Panc1 (cell line): ENCODE data around the gene TMEM168. TPM values are rescaled to one million over a fixed set of nuclear protein-coding genes. Genes with fewer than 3 reads are reported as not detected.

Source experiments
- ATAC-seq: fragments of 200-7000 bp; cut with Tn5 transposase; 2 replicates; pipeline ENCODE4 v1.9.1; 2020; ENCODE audit warnings: mild to moderate bottlenecking, moderate library complexity
- BruUV-seq: library from RNA; stranded (reverse); fragments of 400-500 nt; replicated peaks from 2 replicates; lab custom pipeline; 2021; lab: Mats Ljungman, UMichigan
- CTCF ChIA-PET: fragments of 300-600 bp; sonication (Branson Sonifier 250); formaldehyde crosslinking; loops from one replicate; lab custom pipeline; 2022; ENCODE audit warnings: antibody characterized with exemption; lab: Charles Lee
- POLR2A ChIA-PET: fragments of 300-600 bp; sonication (Branson Sonifier 250); formaldehyde crosslinking; loops from one replicate; lab custom pipeline; 2022; ENCODE audit warnings: antibody characterized with exemption; lab: Charles Lee
- DNase-seq: peaks from one replicate; pipeline ENCODE4 v3.0.0-alpha.2; 2010; ENCODE audit warnings: low read depth, low spot score
- H3K27ac ChIP-seq: 2 replicates; pipeline ENCODE4 v1.5.1; 2011; ENCODE audit warnings: mild to moderate bottlenecking, low read length, inconsistent platforms
- H3K27me3 ChIP-seq: fragments of 200-500 bp; sonication (Bioruptor generic); 2 replicates; pipeline ENCODE4 v1.6.0; 2014; ENCODE audit warnings: low read length, inconsistent platforms; ENCODE audit not compliant: control insufficient read depth, insufficient read depth
- H3K36me3 ChIP-seq: fragments of 200-500 bp; sonication (Bioruptor generic); 2 replicates; pipeline ENCODE4 v1.5.1; 2014; ENCODE audit warnings: inconsistent platforms, mild to moderate bottlenecking, low read length, moderate library complexity; ENCODE audit not compliant: control insufficient read depth, insufficient read depth
- H3K4me1 ChIP-seq: 2 replicates; pipeline ENCODE4 v1.5.1; 2011; ENCODE audit warnings: inconsistent platforms, mild to moderate bottlenecking, low read length, moderate library complexity; ENCODE audit not compliant: control insufficient read depth, insufficient read depth
- H3K4me3 ChIP-seq, 2 experiments: 2 replicates each; pipeline ENCODE4 v1.5.1; 2011 to 2012; ENCODE audit warnings: low read depth in 2 of 2, low read length in 2 of 2, mild to moderate bottlenecking in 2 of 2, inconsistent platforms in 1 of 2, moderate library complexity in 1 of 2
- H3K9me3 ChIP-seq: fragments of 200-500 bp; sonication (Bioruptor generic); 2 replicates; pipeline ENCODE4 v1.5.1; 2014; ENCODE audit warnings: low read depth, mild to moderate bottlenecking, inconsistent platforms, low read length, moderate library complexity; ENCODE audit not compliant: control insufficient read depth, insufficient read depth
- POLR2AphosphoS5 ChIP-seq: IDR thresholded peaks from 2 replicates; pipeline ENCODE4 v1.6.1; 2012; ENCODE audit warnings: mild to moderate bottlenecking, low read depth, low read length, moderate library complexity
- SIN3A ChIP-seq: IDR thresholded peaks from 2 replicates; pipeline ENCODE4 v1.6.1; 2012; ENCODE audit warnings: low read depth, mild to moderate bottlenecking, low read length, moderate library complexity, borderline replicate concordance; ENCODE audit not compliant: insufficient read depth
- TCF7L2 ChIP-seq: IDR thresholded peaks from 2 replicates; pipeline ENCODE4 v1.6.1; 2011; ENCODE audit warnings: mild to moderate bottlenecking, low read depth, low read length, inconsistent platforms
- in situ Hi-C: cut with HindIII; loops from 2 replicates; pipeline ENCODE4 v1.10.0; 2016; ENCODE audit warnings: low sequenced_read_pairs, low pct_unique_long_range_greater_than_20kb
- intact Hi-C: fragments of 100-400 bp; cut with micrococcal nuclease; formaldehyde crosslinking; loops from one replicate; pipeline ENCODE4 v1.10.0; 2022; ENCODE audit not compliant: unreplicated experiment
- total RNA-seq: library from RNA; stranded (reverse); gene quantifications from one replicate; pipeline ENCODE4 v1.2.1, GENCODE V29; 2021; ENCODE audit not compliant: unreplicated experiment
- TF ChIP-seq, protein P1 (sequence below), 2 experiments: IDR thresholded peaks; 2 replicates each; pipeline ENCODE4 v1.6.1; 2011 to 2012; ENCODE audit warnings: low read depth in 2 of 2, control low read depth in 1 of 2, low read length in 1 of 2, mild to moderate bottlenecking in 1 of 2, moderate library complexity in 1 of 2; ENCODE audit not compliant: insufficient read depth in 1 of 2
- TF ChIP-seq, protein P2 (sequence below): fragments of 450-650 bp; IDR thresholded peaks from 2 replicates; pipeline ENCODE4 v1.5.1; 2017; ENCODE audit warnings: mild to moderate bottlenecking

The TMEM168 gene
- total RNA-seq, 1 experiment from 2014 or later: 0.26 TPM

DNA sequence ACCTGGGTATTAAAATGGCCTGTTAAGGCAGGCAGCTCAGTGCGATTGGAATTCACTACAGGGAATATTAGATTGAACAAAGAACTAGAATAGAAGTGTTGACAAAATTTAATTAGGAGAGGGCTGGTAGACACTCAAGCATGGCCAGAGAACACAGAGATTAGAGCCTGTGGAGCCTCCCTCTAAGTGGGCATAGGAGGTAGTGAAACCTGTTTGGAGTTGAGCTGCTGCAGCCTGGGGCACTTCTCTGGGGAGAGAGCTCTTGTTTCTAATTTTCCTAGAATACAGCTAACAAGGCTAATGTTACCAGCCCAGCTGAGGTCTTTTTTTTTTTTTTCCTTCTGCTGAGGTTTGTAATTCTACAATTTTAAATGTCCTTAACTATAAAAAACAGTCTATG lies 46.4 kb downstream of the TMEM168 start:
- in situ Hi-C loops (no loop called here), intact Hi-C loops (no loop called here)
- ChIA-PET POLR2A (no interaction called here), CTCF (no interaction called here)
- H3K27me3 ChIP-seq: no peaks in the 10 kb centered on the region
- TF ChIP-seq SIN3A (no peak), POLR2AphosphoS5 (no peak), TCF7L2 (no peak)
- TF ChIP-seq, protein P1, sequence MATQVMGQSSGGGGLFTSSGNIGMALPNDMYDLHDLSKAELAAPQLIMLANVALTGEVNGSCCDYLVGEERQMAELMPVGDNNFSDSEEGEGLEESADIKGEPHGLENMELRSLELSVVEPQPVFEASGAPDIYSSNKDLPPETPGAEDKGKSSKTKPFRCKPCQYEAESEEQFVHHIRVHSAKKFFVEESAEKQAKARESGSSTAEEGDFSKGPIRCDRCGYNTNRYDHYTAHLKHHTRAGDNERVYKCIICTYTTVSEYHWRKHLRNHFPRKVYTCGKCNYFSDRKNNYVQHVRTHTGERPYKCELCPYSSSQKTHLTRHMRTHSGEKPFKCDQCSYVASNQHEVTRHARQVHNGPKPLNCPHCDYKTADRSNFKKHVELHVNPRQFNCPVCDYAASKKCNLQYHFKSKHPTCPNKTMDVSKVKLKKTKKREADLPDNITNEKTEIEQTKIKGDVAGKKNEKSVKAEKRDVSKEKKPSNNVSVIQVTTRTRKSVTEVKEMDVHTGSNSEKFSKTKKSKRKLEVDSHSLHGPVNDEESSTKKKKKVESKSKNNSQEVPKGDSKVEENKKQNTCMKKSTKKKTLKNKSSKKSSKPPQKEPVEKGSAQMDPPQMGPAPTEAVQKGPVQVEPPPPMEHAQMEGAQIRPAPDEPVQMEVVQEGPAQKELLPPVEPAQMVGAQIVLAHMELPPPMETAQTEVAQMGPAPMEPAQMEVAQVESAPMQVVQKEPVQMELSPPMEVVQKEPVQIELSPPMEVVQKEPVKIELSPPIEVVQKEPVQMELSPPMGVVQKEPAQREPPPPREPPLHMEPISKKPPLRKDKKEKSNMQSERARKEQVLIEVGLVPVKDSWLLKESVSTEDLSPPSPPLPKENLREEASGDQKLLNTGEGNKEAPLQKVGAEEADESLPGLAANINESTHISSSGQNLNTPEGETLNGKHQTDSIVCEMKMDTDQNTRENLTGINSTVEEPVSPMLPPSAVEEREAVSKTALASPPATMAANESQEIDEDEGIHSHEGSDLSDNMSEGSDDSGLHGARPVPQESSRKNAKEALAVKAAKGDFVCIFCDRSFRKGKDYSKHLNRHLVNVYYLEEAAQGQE (IDR thresholded peaks at IDR 0.05; ENCODE audit: insufficient read depth in 1 of 2, low read depth in 2 of 2, low read length in 1 of 2): no peak
- TF ChIP-seq, protein P2, sequence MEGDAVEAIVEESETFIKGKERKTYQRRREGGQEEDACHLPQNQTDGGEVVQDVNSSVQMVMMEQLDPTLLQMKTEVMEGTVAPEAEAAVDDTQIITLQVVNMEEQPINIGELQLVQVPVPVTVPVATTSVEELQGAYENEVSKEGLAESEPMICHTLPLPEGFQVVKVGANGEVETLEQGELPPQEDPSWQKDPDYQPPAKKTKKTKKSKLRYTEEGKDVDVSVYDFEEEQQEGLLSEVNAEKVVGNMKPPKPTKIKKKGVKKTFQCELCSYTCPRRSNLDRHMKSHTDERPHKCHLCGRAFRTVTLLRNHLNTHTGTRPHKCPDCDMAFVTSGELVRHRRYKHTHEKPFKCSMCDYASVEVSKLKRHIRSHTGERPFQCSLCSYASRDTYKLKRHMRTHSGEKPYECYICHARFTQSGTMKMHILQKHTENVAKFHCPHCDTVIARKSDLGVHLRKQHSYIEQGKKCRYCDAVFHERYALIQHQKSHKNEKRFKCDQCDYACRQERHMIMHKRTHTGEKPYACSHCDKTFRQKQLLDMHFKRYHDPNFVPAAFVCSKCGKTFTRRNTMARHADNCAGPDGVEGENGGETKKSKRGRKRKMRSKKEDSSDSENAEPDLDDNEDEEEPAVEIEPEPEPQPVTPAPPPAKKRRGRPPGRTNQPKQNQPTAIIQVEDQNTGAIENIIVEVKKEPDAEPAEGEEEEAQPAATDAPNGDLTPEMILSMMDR: no peak
- no TSS peak for BruUV-seq
- DNase-seq: no peak
- no peaks in the 10 kb centered on the region for H3K36me3 ChIP-seq
- no peak overlapping the region for H3K27ac ChIP-seq
- H3K4me3 ChIP-seq: no peak overlapping the region
- no peaks in the 10 kb centered on the region for H3K9me3 ChIP-seq
- no peaks in the 10 kb centered on the region for H3K4me1 ChIP-seq
- ATAC-seq: no peak

GRCh38 chr7:112740667-112741066 lies 49.5 kb downstream of the TMEM168 start:
- ATAC-seq (no peak), DNase-seq (no peak)
- Histone ChIP-seq H3K4me3 (no peak overlapping the region), H3K27ac (no peak overlapping the region), H3K36me3 (no peaks in the 10 kb centered on the region), H3K9me3 (no peaks in the 10 kb centered on the region), H3K27me3 (no peaks in the 10 kb centered on the region), H3K4me1 (no peaks in the 10 kb centered on the region)
- intact Hi-C loops: no loop called here
- ChIA-PET CTCF (interaction anchor here (0.5 kb wide), 1 partner anchor 1632 kb away, joined by 4 read pairs; no protein-coding TSS in a partner anchor), POLR2A (no interaction called here)
- BruUV-seq: no TSS peak
- in situ Hi-C loops: no loop called here
- no peak for TF ChIP-seq POLR2AphosphoS5
- TF ChIP-seq, protein P1 (IDR thresholded peaks at IDR 0.05; ENCODE audit: insufficient read depth in 1 of 2, low read depth in 2 of 2, low read length in 1 of 2): no peak
- no peak for TF ChIP-seq TCF7L2
- TF ChIP-seq SIN3A: no peak
- TF ChIP-seq, protein P2: no peak
